GM23338 (cell line): ENCODE measurements around the gene MACROD1. TPM values are rescaled to one million over a fixed set of nuclear protein-coding genes. Genes with fewer than 3 reads are reported as not detected.

Source experiments
- ATAC-seq: fragments of 200-7000 bp; cut with Tn5 transposase; 3 replicates; pipeline ENCODE4 v1.9.1; 2020
- DNase-seq: peaks from one replicate; pipeline ENCODE4 v3.0.0-alpha.2; 2015; ENCODE audit warnings: low spot score
- H2AFZ ChIP-seq: fragments of 200-600 bp; sonication (generic); 2 replicates; pipeline ENCODE4 v1.8.0; 2016; ENCODE audit warnings: antibody characterized with exemption, mild to moderate bottlenecking, moderate library complexity
- H3F3A ChIP-seq: fragments of 200-600 bp; sonication (generic); replicated peaks from 2 replicates; pipeline ENCODE4 v1.8.0; 2017; ENCODE audit warnings: antibody characterized with exemption, mixed run types, low read depth
- H3K27ac ChIP-seq: fragments of 200-600 bp; sonication (generic); 2 replicates; pipeline ENCODE4 v1.6.1; 2016; ENCODE audit warnings: low read depth
- H3K27me3 ChIP-seq: fragments of 200-600 bp; sonication (generic); 2 replicates; pipeline ENCODE4 v1.8.0; 2016; ENCODE audit warnings: mild to moderate bottlenecking, mixed run types, moderate library complexity; ENCODE audit not compliant: insufficient read depth
- H3K36me3 ChIP-seq: fragments of 200-600 bp; sonication (generic); 2 replicates; pipeline ENCODE4 v1.8.0; 2016; ENCODE audit warnings: mild to moderate bottlenecking; ENCODE audit not compliant: insufficient read depth
- H3K4me1 ChIP-seq: fragments of 200-600 bp; sonication (generic); 2 replicates; pipeline ENCODE4 v1.8.0; 2016; ENCODE audit warnings: mild to moderate bottlenecking, moderate library complexity; ENCODE audit not compliant: insufficient read depth
- H3K4me2 ChIP-seq: fragments of 200-600 bp; sonication (generic); 2 replicates; pipeline ENCODE4 v1.7.1; 2017; ENCODE audit warnings: mixed run types
- H3K4me3 ChIP-seq: fragments of 200-600 bp; sonication (generic); 2 replicates; pipeline ENCODE4 v1.6.1; 2016; ENCODE audit warnings: mixed run types
- H3K79me2 ChIP-seq: fragments of 200-600 bp; sonication (generic); replicated peaks from 2 replicates; pipeline ENCODE4 v1.8.0; 2017; ENCODE audit warnings: mild to moderate bottlenecking; ENCODE audit not compliant: insufficient read depth
- H3K9me2 ChIP-seq: fragments of 200-600 bp; sonication (generic); 2 replicates; pipeline ENCODE4 v1.8.0; 2017; ENCODE audit not compliant: insufficient read depth
- H4K20me1 ChIP-seq: fragments of 200-600 bp; sonication (generic); replicated peaks from 2 replicates; pipeline ENCODE4 v1.8.0; 2017; ENCODE audit warnings: mild to moderate bottlenecking; ENCODE audit not compliant: insufficient read depth
- H3K27ac Mint-ChIP-seq: 2 replicates; pipeline ENCODE4 v1.8.0; 2020; ENCODE audit warnings: inconsistent platforms, mild to moderate bottlenecking, moderate library complexity, mixed read lengths
- H3K27me3 Mint-ChIP-seq: 3 replicates; pipeline ENCODE4 v1.8.0; 2022; ENCODE audit warnings: low read depth, mild to moderate bottlenecking, moderate library complexity, mixed read lengths, inconsistent platforms; ENCODE audit not compliant: insufficient read depth, poor library complexity
- H3K36me3 Mint-ChIP-seq: 3 replicates; pipeline ENCODE4 v1.8.0; 2021; ENCODE audit warnings: low read depth, mild to moderate bottlenecking, inconsistent platforms, moderate library complexity, mixed read lengths
- H3K4me1 Mint-ChIP-seq: 3 replicates; pipeline ENCODE4 v1.8.0; 2020; ENCODE audit warnings: mild to moderate bottlenecking, inconsistent platforms, mixed read lengths
- H3K4me3 Mint-ChIP-seq: 3 replicates; pipeline ENCODE4 v1.8.0; 2021; ENCODE audit warnings: moderate library complexity, mild to moderate bottlenecking, inconsistent platforms, mixed read lengths
- H3K9me3 Mint-ChIP-seq: 3 replicates; pipeline ENCODE4 v1.8.0; 2020; ENCODE audit warnings: moderate library complexity, mild to moderate bottlenecking, inconsistent platforms, mixed read lengths
- CTCF ChIP-seq, 2 experiments: fragments of 200-600 bp in 1 of 2; sonication (generic) in 1 of 2; conservative IDR thresholded peaks; 2 replicates each; pipeline versions ENCODE4 v1.5.1 to v1.6.1; 2016 to 2017; ENCODE audit warnings: antibody characterized with exemption in 2 of 2, low read depth in 2 of 2, mild to moderate bottlenecking in 2 of 2, moderate library complexity in 1 of 2
- ETS1 ChIP-seq: IDR thresholded peaks from 2 replicates; pipeline ENCODE4 v1.6.1; 2016; ENCODE audit warnings: antibody characterized with exemption
- JUNB ChIP-seq: IDR thresholded peaks from one replicate; pipeline ENCODE4 v1.6.1; 2016; ENCODE audit warnings: antibody characterized with exemption; ENCODE audit not compliant: unreplicated experiment
- NANOG ChIP-seq: IDR thresholded peaks from 2 replicates; pipeline ENCODE4 v1.6.1; 2016; ENCODE audit warnings: antibody characterized with exemption, borderline replicate concordance
- STAT1 ChIP-seq: IDR thresholded peaks from one replicate; pipeline ENCODE4 v1.6.1; 2016; ENCODE audit warnings: antibody characterized with exemption; ENCODE audit not compliant: unreplicated experiment
- ZNF331 ChIP-seq: fragments of 250-450 bp; sonication (Bioruptor Pico); IDR thresholded peaks from 2 replicates; pipeline ENCODE4 v1.5.0; 2020; ENCODE audit warnings: low read depth, mild to moderate bottlenecking, moderate library complexity
- ZNF462 ChIP-seq: fragments of 250-450 bp; sonication (Bioruptor Pico); IDR thresholded peaks from 2 replicates; pipeline ENCODE4 v1.5.0; 2020; ENCODE audit warnings: mild to moderate bottlenecking, moderate library complexity
- polyA plus RNA-seq: library from polyadenylated mRNA; unstranded; fragments of >200 nt; fragmentation: Nextera tagmentation; extraction: Ambion mirVana; gene quantifications from 2 replicates; pipeline ENCODE4 v1.2.1, GENCODE V29; 2016
- total RNA-seq: library from RNA; depleted of rRNA; stranded (reverse); fragments of >200 nt; shearing (Covaris generic); gene quantifications from 2 replicates; pipeline ENCODE4 v1.2.3, GENCODE V29; 2014

The MACROD1 gene
- total and polyA plus RNA-seq, 2 experiments from 2014 or later = 33.0 to 51.6 TPM

DNA sequence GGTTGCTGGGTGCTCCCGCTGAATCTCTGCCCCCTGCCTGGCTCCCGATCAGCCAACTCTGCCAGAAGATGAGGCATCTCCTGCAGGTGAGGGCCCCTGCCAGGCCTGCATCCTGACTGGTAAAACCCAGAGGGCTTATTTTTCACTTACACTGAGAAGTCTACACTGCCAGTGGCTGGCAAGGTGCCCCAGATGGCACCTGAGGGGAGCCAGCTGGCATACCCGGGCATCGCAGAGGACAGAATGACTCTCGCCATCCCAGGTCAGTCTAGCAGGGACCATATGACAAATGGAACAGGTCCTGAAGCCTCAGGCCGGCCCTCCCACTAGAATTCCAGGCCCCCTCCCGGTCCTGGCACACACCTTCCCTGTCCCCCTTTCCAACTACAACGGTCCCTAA, 30.9 kb downstream of the MACROD1 start (continued):
- no peak for TF ChIP-seq ZNF462 (CRISPR knock-in tag)

GRCh38 chr11:64132982-64133705, 32.8 kb downstream of the MACROD1 start:
- H3K27ac Mint-ChIP-seq = no peak overlapping the region
- no peaks in the 10 kb centered on the region for H3K36me3 ChIP-seq
- no peak overlapping the region for H2AFZ ChIP-seq
- H3K4me3 Mint-ChIP-seq = no peak overlapping the region
- H3K4me1 Mint-ChIP-seq = peaks cover 41% of the 10 kb centered on the region
- H3K4me2 ChIP-seq = no peak overlapping the region
- H3K27ac ChIP-seq = no peak overlapping the region
- H3K9me2 ChIP-seq = no peaks in the 10 kb centered on the region
- H3K27me3 ChIP-seq = peaks cover 12% of the 10 kb centered on the region; the same call in 1 of the 2 replicates
- peaks cover 35% of the 10 kb centered on the region for H3K27me3 Mint-ChIP-seq
- H3K36me3 Mint-ChIP-seq = peaks cover 3% of the 10 kb centered on the region; the same call in 2 of the 3 replicates
- peaks cover 25% of the 10 kb centered on the region for H3K4me1 ChIP-seq
- H3K4me3 ChIP-seq = no peak overlapping the region
- no peak for DNase-seq
- TF ChIP-seq JUNB (no peak), CTCF (conservative IDR thresholded peaks at IDR 0.05; ENCODE audit: low read depth in 2 of 2) (no peak), ZNF331 (CRISPR knock-in tag) (no peak), STAT1 (no peak), ETS1 (no peak), NANOG (no peak)
- no peak for ATAC-seq
- no peaks in the 10 kb centered on the region; the same call in 2 of the 3 replicates for H3K9me3 Mint-ChIP-seq
- peaks cover 12% of the 10 kb centered on the region for H4K20me1 ChIP-seq
- H3F3A ChIP-seq = 0 out of 2 replicates have a peak, but pooled peaks cover 6% of the 10 kb centered on the region
- H3K79me2 ChIP-seq = no peaks in the 10 kb centered on the region
